Activated T-helper 1 cell treated with anti-CD3 and anti-CD28 coated beads, Interleukin-12 subunit alpha, Interleukin-12 subunit beta, Interleukin-2, Interleukin-4 antibody, amounts not matched to agents 30 ng/mL and 10 ng/mL and 1 ng/mL, durations not matched to agents 14 hours and 24 hours and 36 hours (primary cell): ENCODE data around the gene SERPINB4. TPM values are rescaled to one million over a fixed set of nuclear protein-coding genes. Genes with fewer than 3 reads are reported as not detected.
"Not testable (repeated sequence)": the region's sequence is repeated elsewhere in the genome, so short reads cannot be mapped to it uniquely, and the experiment has no call there.

Experiments used
- DNase-seq: peaks from one replicate; pipeline ENCODE4 v3.0.0; 2021; ENCODE audit warnings: low spot score
- H3K27ac Mint-ChIP-seq: one replicate; pipeline ENCODE4 v1.8.0; 2021; ENCODE audit warnings: mild to moderate bottlenecking, mixed read lengths
- H3K27me3 Mint-ChIP-seq: one replicate; pipeline ENCODE4 v1.8.0; 2022; ENCODE audit warnings: mild to moderate bottlenecking, moderate library complexity, mixed read lengths; ENCODE audit not compliant: insufficient read depth
- H3K36me3 Mint-ChIP-seq: one replicate; pipeline ENCODE4 v1.8.0; 2021; ENCODE audit warnings: low read depth, mixed read lengths
- H3K4me1 Mint-ChIP-seq: one replicate; pipeline ENCODE4 v1.8.0; 2021; ENCODE audit warnings: low read depth, mixed read lengths
- H3K4me3 Mint-ChIP-seq: one replicate; pipeline ENCODE4 v1.8.0; 2021; ENCODE audit warnings: mild to moderate bottlenecking, moderate library complexity, mixed read lengths
- H3K9me3 Mint-ChIP-seq: one replicate; pipeline ENCODE4 v1.8.0; 2021; ENCODE audit warnings: mixed read lengths
- intact Hi-C: fragments of 100-400 bp; cut with micrococcal nuclease; formaldehyde crosslinking; loops from one replicate; pipeline ENCODE4 v1.15.1; 2024
- total RNA-seq: library from RNA; stranded (reverse); gene quantifications from 2 replicates; pipeline ENCODE4 v1.2.3, GENCODE V29; 2022

Gene SERPINB4
- total RNA-seq, 1 donor from 2014 or later, result not detected

GRCh38 chr18:63658920-63659319 lies 14.9 kb upstream of the SERPINB4 start:
- H3K9me3 Mint-ChIP-seq, H3K4me1 Mint-ChIP-seq, H3K4me3 Mint-ChIP-seq, DNase-seq, H3K27ac Mint-ChIP-seq, H3K36me3 Mint-ChIP-seq, intact Hi-C loops, H3K27me3 Mint-ChIP-seq: not testable (repeated sequence)

DNA sequence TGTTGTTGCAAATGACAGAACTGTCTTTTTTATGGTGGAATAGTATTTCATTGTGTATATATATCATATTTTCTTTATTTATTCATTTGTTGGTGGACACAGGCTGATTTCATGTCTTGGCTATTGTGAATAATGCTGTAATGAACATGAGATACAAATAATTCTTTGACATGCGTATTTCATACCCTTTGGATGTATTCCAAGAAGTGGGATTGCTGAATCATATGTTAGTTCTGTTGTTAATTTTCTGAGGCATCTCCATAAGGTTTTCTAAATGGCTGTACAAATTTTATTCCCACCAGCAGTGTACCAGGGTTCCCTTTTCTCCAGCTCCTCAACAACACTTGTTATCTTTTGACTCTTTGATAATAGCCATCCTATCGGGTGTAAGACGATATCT lies 6.2 kb upstream of the SERPINB4 start:
- H3K27ac Mint-ChIP-seq, H3K4me3 Mint-ChIP-seq, H3K36me3 Mint-ChIP-seq, H3K9me3 Mint-ChIP-seq, intact Hi-C loops, H3K4me1 Mint-ChIP-seq, DNase-seq, H3K27me3 Mint-ChIP-seq: not testable (repeated sequence)

- Mint-ChIP-seq H3K9me3 (no peaks in the 10 kb centered on the region), H3K36me3 (no peaks in the 10 kb centered on the region), H3K4me3 (no peak overlapping the region), H3K4me1 (no peaks in the 10 kb centered on the region), H3K27ac (no peak overlapping the region), H3K27me3 (peaks cover 7% of the 10 kb centered on the region)
- intact Hi-C loops, result no loop called here
- no peak for DNase-seq
These were observed 4.2 kb upstream of the SERPINB4 start for GRCh38 chr18:63648241-63648640.

- H3K27me3 Mint-ChIP-seq, result peaks cover 7% of the 10 kb centered on the region
- no peak overlapping the region for H3K4me3 Mint-ChIP-seq
- H3K36me3 Mint-ChIP-seq, result no peaks in the 10 kb centered on the region
- no peaks in the 10 kb centered on the region for H3K4me1 Mint-ChIP-seq
- H3K9me3 Mint-ChIP-seq, result no peaks in the 10 kb centered on the region
- no peak overlapping the region for H3K27ac Mint-ChIP-seq
- intact Hi-C loops, result no loop called here
- no peak for DNase-seq
These were observed 2.9 kb upstream of the SERPINB4 start for GRCh38 chr18:63646936-63647335.

GRCh38 chr18:63644694-63645093 lies 638 bp upstream of the SERPINB4 start:
- H3K27me3 Mint-ChIP-seq, DNase-seq, H3K9me3 Mint-ChIP-seq, intact Hi-C loops, H3K4me1 Mint-ChIP-seq, H3K4me3 Mint-ChIP-seq, H3K36me3 Mint-ChIP-seq, H3K27ac Mint-ChIP-seq: not testable (repeated sequence)

- H3K4me3 Mint-ChIP-seq, intact Hi-C loops, DNase-seq, H3K36me3 Mint-ChIP-seq, H3K4me1 Mint-ChIP-seq, H3K27me3 Mint-ChIP-seq, H3K27ac Mint-ChIP-seq, H3K9me3 Mint-ChIP-seq: not testable (repeated sequence)
These were observed 1.2 kb downstream of the SERPINB4 start for GRCh38 chr18:63642668-63643356.

- H3K9me3 Mint-ChIP-seq, H3K4me3 Mint-ChIP-seq, intact Hi-C loops, H3K36me3 Mint-ChIP-seq, H3K4me1 Mint-ChIP-seq, H3K27ac Mint-ChIP-seq, H3K27me3 Mint-ChIP-seq, DNase-seq: not testable (repeated sequence)
These were observed 2.8 kb downstream of the SERPINB4 start for GRCh38 chr18:63641157-63641680.

DNA sequence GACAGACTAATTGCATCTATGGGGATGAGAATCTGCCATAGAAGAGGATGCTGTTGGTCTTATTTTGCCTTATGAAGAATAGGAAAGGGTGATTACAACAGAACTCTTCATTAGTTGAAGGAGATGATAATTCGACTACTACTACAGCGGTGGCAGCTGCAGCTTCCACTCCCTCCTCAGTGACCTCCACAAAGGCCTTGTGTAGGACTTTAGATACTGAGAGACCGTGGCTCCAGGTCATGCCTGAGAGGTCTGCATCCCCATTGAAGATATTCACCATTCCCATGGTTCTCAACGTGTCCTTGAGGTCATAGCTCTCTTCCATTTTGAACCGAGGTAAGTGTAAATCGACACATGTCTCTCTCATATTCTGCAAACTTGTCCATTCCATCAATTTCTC lies 6.4 kb downstream of the SERPINB4 start:
- no peaks in the 10 kb centered on the region for H3K27me3 Mint-ChIP-seq
- H3K4me1 Mint-ChIP-seq, result no peaks in the 10 kb centered on the region
- H3K27ac Mint-ChIP-seq, result no peak overlapping the region
- intact Hi-C loops, result no loop called here
- H3K36me3 Mint-ChIP-seq, result no peaks in the 10 kb centered on the region
- no peak overlapping the region for H3K4me3 Mint-ChIP-seq
- DNase-seq, result no peak
- no peaks in the 10 kb centered on the region for H3K9me3 Mint-ChIP-seq

DNA sequence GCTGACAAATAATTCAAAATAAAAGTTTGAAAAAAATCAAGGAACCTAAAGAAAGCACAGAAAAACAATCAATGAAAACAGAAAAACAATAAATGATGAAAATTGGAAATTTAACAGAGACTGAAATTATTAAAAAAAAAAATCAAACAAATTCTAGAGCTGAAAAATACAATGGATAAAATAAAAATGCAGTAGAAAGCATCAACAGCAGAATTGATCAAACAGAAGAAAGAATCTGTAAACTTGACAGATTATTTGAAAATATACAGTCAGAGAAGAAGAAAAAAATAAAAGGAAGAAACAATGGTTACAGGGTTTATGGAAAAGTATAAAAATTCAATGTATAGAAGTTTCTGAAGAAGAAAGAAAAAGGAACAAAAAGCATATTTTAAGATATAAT lies 16.2 kb downstream of the SERPINB4 start:
- no peaks in the 10 kb centered on the region for H3K4me1 Mint-ChIP-seq
- no peak for DNase-seq
- H3K36me3 Mint-ChIP-seq, result no peaks in the 10 kb centered on the region
- no peaks in the 10 kb centered on the region for H3K27me3 Mint-ChIP-seq
- no peak overlapping the region for H3K4me3 Mint-ChIP-seq
- H3K9me3 Mint-ChIP-seq, result peaks cover 33% of the 10 kb centered on the region
- intact Hi-C loops, result no loop called here
- H3K27ac Mint-ChIP-seq, result no peak overlapping the region

DNA sequence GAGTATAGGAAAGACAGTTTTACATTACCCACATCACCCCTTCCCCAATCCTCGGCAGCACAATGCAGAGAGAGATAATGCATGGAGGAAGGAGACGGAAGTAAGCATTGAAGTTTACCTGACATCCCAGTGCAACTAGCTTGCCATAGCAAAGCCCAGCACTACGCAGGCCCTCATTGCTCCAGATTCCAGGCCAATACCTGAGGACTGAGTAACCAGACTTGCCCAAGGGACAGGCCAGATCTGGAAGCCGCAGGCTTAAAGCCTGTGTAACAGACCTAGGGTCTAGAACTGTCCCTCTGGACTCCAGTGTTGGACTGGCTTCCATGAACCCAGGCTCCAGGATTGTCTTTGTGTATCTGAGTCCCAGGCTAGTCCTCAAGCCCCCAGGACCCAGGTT lies 17.6 kb downstream of the SERPINB4 start:
- intact Hi-C loops, result no loop called here

DNA sequence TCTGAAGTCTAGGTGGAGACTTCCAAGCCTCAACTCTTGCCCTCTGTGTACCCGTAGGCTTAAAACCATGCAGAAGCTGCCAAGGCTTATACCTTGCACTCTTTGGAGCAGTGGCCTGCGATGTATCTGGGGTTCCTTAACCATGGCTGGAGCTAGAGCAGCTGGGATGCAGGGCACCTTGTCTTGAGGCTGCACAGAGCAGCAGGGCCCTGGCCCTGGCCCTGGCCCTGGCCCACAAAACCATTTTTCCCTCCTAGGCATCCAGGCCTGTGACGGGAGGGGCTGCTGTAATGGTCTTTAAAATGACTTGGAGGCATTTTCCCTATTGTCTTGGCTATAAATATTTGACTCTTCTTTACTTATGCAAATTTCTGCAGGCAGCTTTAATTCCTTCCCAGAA lies 19.2 kb downstream of the SERPINB4 start:
- Mint-ChIP-seq H3K9me3 (peaks cover 35% of the 10 kb centered on the region), H3K4me3 (no peak overlapping the region), H3K36me3 (no peaks in the 10 kb centered on the region), H3K4me1 (no peaks in the 10 kb centered on the region), H3K27ac (no peak overlapping the region), H3K27me3 (no peaks in the 10 kb centered on the region)
- no peak for DNase-seq
- intact Hi-C loops, result no loop called here

More for the DNA sequence above, 17.6 kb downstream of the SERPINB4 start:
- DNase-seq, result no peak
- no peak overlapping the region for H3K4me3 Mint-ChIP-seq
- no peaks in the 10 kb centered on the region for H3K27me3 Mint-ChIP-seq
- H3K9me3 Mint-ChIP-seq, result peaks cover 35% of the 10 kb centered on the region
- no peaks in the 10 kb centered on the region for H3K36me3 Mint-ChIP-seq
- H3K27ac Mint-ChIP-seq, result no peak overlapping the region
- no peaks in the 10 kb centered on the region for H3K4me1 Mint-ChIP-seq

- intact Hi-C loops, result no loop called here
- Mint-ChIP-seq H3K27ac (no peak overlapping the region), H3K4me1 (no peaks in the 10 kb centered on the region), H3K36me3 (no peaks in the 10 kb centered on the region), H3K4me3 (no peak overlapping the region), H3K9me3 (peaks cover 12% of the 10 kb centered on the region), H3K27me3 (peaks cover 3% of the 10 kb centered on the region)
- no peak for DNase-seq
These were observed 24.4 kb downstream of the SERPINB4 start for GRCh38 chr18:63619661-63620060.

DNA sequence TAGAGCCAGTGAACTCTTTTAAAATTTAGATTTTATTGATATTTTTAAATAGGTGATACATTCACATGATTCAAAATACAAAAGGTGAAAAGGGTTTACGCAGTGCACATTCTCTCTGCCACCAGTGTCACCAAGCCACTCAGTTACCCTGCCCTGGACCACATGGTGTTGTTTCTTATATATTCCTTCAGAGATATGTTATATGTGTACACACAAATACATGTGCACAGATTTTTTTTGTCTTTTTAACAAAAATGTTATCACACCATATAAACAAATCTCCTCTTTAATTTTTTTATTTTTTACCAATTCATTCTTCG lies 26.2 kb downstream of the SERPINB4 start:
- H3K9me3 Mint-ChIP-seq, result peaks cover 3% of the 10 kb centered on the region
- intact Hi-C loops, result no loop called here
- no peaks in the 10 kb centered on the region for H3K4me1 Mint-ChIP-seq
- peaks cover 3% of the 10 kb centered on the region for H3K27me3 Mint-ChIP-seq
- DNase-seq, result no peak
- H3K36me3 Mint-ChIP-seq, result no peaks in the 10 kb centered on the region
- H3K4me3 Mint-ChIP-seq, result no peak overlapping the region
- H3K27ac Mint-ChIP-seq, result no peak overlapping the region
